HG02588 (cell line): ENCODE results near the gene PCBP4.

Experiments
- ATAC-seq: cut with Tn5 transposase; IDR thresholded peaks from one replicate; pipeline ENCODE4 v1.9.1; 2021; ENCODE audit warnings: mild to moderate bottlenecking, moderate library complexity; ENCODE audit not compliant: unreplicated experiment

The PCBP4 gene

GRCh38 chr3:51958603-51959521 lies 8.4 kb downstream of the PCBP4 start:
- no peak for ATAC-seq

- no peak for ATAC-seq
Measured at GRCh38 chr3:51957520-51958205, 9.6 kb downstream of the PCBP4 start.

- no peak for ATAC-seq
Measured at GRCh38 chr3:51955893-51956770, 11.1 kb downstream of the PCBP4 start.

- ATAC-seq = no peak
Measured at GRCh38 chr3:51955175-51955892, 11.9 kb downstream of the PCBP4 start, which contains the start of gene GPR62. TSS of gene GPR62 (plus strand) at chr3:51955381. CDS start at chr3:51955653, 272 bp downstream.

DNA sequence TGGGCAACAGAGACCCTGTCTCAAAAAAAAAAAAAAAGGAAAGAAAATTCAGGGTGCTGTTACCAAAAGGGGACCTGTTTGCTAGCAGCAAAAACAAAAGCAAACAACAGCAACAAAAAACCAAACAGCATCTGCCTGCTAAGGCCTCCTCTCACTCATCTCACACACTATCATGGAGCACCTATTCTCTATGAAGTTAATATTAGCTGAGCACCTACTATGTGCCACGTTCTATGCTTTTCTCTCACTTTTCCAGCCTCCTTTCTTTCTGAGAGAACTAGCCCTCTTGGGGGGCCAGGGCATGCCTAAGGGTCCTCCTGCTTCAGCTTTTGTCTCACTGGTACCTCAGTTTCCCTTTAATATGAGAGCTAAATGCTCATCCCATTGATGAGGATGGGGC lies 12.5 kb downstream of the PCBP4 start:
- no peak for ATAC-seq

- no peak for ATAC-seq
Measured at GRCh38 chr3:51954105-51954504, 13.1 kb downstream of the PCBP4 start.

- no peak for ATAC-seq
Measured at GRCh38 chr3:51953445-51953844, 13.8 kb downstream of the PCBP4 start.

- no peak for ATAC-seq
Measured at GRCh38 chr3:51950899-51951298, 16.4 kb downstream of the PCBP4 start.

- no peak for ATAC-seq
Measured at GRCh38 chr3:51949121-51949520, 18.1 kb downstream of the PCBP4 start.

- no peak for ATAC-seq
Measured at GRCh38 chr3:51948016-51948580, 19.2 kb downstream of the PCBP4 start.

- no peak for ATAC-seq
Measured at GRCh38 chr3:51947215-51947900, 19.9 kb downstream of the PCBP4 start.

DNA sequence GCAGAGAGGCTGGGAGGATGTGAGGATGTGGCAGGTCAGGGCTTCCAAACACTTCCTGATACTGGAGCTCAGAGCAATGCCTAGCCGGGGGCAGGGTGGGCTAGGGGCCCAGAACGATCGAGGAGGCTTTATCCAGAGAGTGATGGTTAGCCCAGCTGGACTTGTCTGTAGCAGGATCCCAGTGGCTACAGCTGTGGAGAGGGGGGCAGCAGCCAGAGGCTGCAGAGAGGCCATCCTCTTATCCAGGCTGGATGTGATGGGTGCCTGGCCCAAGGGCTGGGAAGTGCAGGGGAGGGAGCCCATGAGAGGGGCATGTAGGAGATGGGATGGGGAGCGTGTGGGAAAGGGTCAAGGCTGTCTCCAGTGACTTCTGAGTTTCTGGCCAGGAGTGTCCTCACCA lies 20.5 kb downstream of the PCBP4 start:
- ATAC-seq = no peak

DNA sequence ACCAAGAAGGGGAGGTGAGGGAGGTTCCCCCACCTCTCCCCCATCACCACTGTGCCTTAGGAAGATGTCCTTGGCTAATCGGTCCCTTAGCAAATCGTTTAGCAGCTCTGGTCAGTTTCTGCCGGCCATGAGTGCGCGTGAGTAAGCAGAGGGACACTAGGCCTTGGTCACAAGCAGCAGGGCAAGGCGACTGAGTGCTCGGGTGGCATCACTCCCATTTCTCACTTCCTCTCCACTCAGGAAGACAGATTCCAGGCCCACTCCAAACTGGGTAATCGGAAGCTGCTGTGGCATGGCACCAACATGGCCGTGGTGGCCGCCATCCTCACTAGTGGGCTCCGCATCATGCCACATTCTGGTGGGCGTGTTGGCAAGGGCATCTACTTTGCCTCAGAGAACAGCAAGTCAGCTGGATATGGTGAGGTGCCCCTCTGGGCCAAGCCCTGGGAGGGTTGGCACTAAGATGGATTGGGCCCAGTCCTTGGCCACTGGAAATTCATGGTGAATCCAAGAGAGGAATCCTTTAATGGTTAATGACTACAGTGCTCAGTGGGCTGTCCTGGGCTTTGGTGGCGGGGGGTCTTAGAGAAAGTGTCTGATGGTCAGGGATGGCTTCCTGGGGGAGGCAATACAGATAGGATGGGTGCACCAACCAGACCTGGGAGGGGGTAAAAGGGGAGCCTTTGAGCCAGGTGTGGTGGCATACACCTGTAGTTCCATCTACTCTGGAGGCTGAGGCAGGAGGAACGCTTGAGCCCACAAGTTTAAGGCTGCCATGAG lies 21.1 kb downstream of the PCBP4 start:
- ATAC-seq = no peak

DNA sequence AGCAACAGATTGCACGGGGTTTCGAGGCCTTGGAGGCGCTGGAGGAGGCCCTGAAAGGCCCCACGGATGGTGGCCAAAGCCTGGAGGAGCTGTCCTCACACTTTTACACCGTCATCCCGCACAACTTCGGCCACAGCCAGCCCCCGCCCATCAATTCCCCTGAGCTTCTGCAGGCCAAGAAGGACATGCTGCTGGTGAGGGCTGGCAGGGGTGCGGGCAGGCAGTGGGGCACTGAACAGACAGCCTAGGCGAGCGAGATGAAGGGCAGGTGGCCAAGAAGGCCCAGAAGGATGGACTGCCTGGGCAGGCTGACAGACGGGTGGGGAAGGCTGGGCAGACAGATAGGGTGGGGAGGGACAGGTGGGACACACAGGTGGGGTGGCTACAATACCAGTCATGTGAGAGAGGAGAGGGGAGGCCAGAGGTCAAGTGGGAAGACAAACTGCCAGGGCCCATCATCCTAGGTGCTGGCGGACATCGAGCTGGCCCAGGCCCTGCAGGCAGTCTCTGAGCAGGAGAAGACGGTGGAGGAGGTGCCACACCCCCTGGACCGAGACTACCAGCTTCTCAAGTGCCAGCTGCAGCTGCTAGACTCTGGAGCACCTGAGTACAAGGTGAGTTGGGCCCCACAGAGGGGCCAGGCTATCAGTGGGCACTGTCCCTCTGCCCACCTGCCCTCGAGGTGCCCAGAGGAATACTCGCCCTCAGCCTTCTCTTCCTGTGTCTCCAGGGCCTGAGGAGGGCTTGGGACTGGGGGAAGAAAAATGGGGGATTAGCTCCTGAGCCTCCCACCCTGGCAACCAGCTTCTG lies 22.0 kb downstream of the PCBP4 start:
- ATAC-seq = no peak

DNA sequence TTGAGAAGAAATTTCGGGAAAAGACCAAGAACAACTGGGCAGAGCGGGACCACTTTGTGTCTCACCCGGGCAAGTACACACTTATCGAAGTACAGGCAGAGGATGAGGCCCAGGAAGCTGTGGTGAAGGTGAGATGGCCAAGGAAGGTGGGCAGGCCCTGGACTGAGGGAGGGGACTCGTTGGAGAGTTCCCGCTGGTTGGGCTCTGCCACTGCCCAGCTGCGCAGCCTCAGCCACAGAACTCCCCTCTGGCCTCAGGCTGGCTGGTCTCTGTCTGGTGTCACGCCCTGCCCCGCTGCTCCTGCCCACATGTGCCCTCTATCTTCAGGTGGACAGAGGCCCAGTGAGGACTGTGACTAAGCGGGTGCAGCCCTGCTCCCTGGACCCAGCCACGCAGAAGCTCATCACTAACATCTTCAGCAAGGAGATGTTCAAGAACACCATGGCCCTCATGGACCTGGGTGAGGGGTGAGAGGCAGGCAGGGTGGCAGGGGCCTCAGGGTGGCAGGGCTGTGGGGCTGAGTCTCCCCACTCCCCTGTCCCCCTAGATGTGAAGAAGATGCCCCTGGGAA lies 22.7 kb downstream of the PCBP4 start:
- ATAC-seq = no peak

- ATAC-seq = no peak
Measured at GRCh38 chr3:51943451-51944391, 23.5 kb downstream of the PCBP4 start.
